ENCODE measurements around the gene RAB1A. TPM values are rescaled to one million over a fixed set of nuclear protein-coding genes. Genes with fewer than 3 reads are reported as not detected.
A peak's percentile ranks its signal among the peaks of the same experiment; 100 is the strongest.

The RAB1A gene
- total and polyA plus RNA-seq, 2 of the 13 experiments (the other 11 are each of a cell fraction or from before 2014, with no cell fraction given), result 206 to 226 TPM

- TF ChIP-seq, protein P1, sequence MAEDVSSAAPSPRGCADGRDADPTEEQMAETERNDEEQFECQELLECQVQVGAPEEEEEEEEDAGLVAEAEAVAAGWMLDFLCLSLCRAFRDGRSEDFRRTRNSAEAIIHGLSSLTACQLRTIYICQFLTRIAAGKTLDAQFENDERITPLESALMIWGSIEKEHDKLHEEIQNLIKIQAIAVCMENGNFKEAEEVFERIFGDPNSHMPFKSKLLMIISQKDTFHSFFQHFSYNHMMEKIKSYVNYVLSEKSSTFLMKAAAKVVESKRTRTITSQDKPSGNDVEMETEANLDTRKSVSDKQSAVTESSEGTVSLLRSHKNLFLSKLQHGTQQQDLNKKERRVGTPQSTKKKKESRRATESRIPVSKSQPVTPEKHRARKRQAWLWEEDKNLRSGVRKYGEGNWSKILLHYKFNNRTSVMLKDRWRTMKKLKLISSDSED (CRISPR knock-in tag; IDR thresholded peaks at IDR 0.05), result no peak; the same call in 1 of the 2 replicates
- TF ChIP-seq TOE1 (CRISPR knock-in tag; IDR thresholded peaks at IDR 0.05), result no peak
- TF ChIP-seq REXO4 (CRISPR knock-in tag; IDR thresholded peaks at IDR 0.05; ENCODE audit: borderline replicate concordance), result no peak
- TF ChIP-seq KDM5B (CRISPR knock-in tag; IDR thresholded peaks at IDR 0.05; ENCODE audit: borderline replicate concordance), result no peak
- TF ChIP-seq THAP8 (CRISPR knock-in tag; IDR thresholded peaks at IDR 0.05; ENCODE audit: borderline replicate concordance), result no peak; the same call in 1 of the 2 replicates
- TF ChIP-seq MATR3 (CRISPR knock-in tag; IDR thresholded peaks at IDR 0.05), result no peak
- TF ChIP-seq PBX3 (CRISPR knock-in tag; IDR thresholded peaks at IDR 0.05; ENCODE audit: borderline replicate concordance), result no peak
- no peak for TF ChIP-seq ZSCAN22 (CRISPR knock-in tag; IDR thresholded peaks at IDR 0.05)
- TF ChIP-seq ZNF781 (CRISPR knock-in tag; IDR thresholded peaks at IDR 0.05; ENCODE audit: borderline replicate concordance, not compliant biosample characterization), result peak; percentile 97
- TF ChIP-seq CEBPG (CRISPR knock-in tag; IDR thresholded peaks at IDR 0.05), result no peak
- TF ChIP-seq ZNF776 (CRISPR knock-in tag; IDR thresholded peaks at IDR 0.05), result no peak
- no peak for TF ChIP-seq CHD2 (IDR thresholded peaks at IDR 0.05; ENCODE audit: low read depth, low read length)
- TF ChIP-seq ZNF629 (CRISPR knock-in tag; conservative IDR thresholded peaks at IDR 0.05), result no peak
- TF ChIP-seq DNMT1 (CRISPR knock-in tag; IDR thresholded peaks at IDR 0.05), result no peak
- peak; percentile 63 for TF ChIP-seq GATAD1 (CRISPR knock-in tag; IDR thresholded peaks at IDR 0.05)
- TF ChIP-seq ZNF691 (CRISPR knock-in tag; IDR thresholded peaks at IDR 0.05; ENCODE audit: borderline replicate concordance, low read depth), result no peak; the same call in 1 of the 2 replicates
- peak; percentile 98 for TF ChIP-seq NFATC3 (CRISPR knock-in tag; IDR thresholded peaks at IDR 0.05)
- no peak for TF ChIP-seq DMAP1 (CRISPR knock-in tag; IDR thresholded peaks at IDR 0.05)
- TF ChIP-seq CENPT (CRISPR knock-in tag; IDR thresholded peaks at IDR 0.05; ENCODE audit: low read depth), result peak; percentile 69; the same call in 1 of the 2 replicates
- TF ChIP-seq POGZ (CRISPR knock-in tag; IDR thresholded peaks at IDR 0.05), result no peak
- TF ChIP-seq, protein P2, sequence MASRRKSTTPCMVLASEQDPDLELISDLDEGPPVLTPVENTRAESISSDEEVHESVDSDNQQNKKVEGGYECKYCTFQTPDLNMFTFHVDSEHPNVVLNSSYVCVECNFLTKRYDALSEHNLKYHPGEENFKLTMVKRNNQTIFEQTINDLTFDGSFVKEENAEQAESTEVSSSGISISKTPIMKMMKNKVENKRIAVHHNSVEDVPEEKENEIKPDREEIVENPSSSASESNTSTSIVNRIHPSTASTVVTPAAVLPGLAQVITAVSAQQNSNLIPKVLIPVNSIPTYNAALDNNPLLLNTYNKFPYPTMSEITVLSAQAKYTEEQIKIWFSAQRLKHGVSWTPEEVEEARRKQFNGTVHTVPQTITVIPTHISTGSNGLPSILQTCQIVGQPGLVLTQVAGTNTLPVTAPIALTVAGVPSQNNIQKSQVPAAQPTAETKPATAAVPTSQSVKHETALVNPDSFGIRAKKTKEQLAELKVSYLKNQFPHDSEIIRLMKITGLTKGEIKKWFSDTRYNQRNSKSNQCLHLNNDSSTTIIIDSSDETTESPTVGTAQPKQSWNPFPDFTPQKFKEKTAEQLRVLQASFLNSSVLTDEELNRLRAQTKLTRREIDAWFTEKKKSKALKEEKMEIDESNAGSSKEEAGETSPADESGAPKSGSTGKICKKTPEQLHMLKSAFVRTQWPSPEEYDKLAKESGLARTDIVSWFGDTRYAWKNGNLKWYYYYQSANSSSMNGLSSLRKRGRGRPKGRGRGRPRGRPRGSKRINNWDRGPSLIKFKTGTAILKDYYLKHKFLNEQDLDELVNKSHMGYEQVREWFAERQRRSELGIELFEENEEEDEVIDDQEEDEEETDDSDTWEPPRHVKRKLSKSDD (CRISPR knock-in tag; IDR thresholded peaks at IDR 0.05; ENCODE audit: low read depth), result no peak
- no peak for TF ChIP-seq ZZZ3 (CRISPR knock-in tag; IDR thresholded peaks at IDR 0.05; ENCODE audit: borderline replicate concordance)
- TF ChIP-seq ZNF839 (CRISPR knock-in tag; IDR thresholded peaks at IDR 0.05; ENCODE audit: borderline replicate concordance), result no peak
- no peak for TF ChIP-seq CENPX (CRISPR knock-in tag; IDR thresholded peaks at IDR 0.05)
Observed at GRCh38 chr2:65055422-65056214, 74.3 kb downstream of the RAB1A start (continued).
